SK-N-SH (cell line): ENCODE results near the gene IFITM1.

Experiments used
- EP300 ChIP-seq, 2 experiments: IDR thresholded peaks; 2 replicates each; pipeline versions ENCODE4 v1.4.0 to v1.6.1; 2012; ENCODE audit warnings: borderline replicate concordance in 1 of 2, low read depth in 1 of 2, low read length in 1 of 2
- SMC3 ChIP-seq: IDR thresholded peaks from 2 replicates; pipeline ENCODE4 v1.6.1; 2012; ENCODE audit warnings: low read depth, low read length, improper control_type of control experiment
- TF ChIP-seq, protein P1 (sequence below): IDR thresholded peaks from 2 replicates; pipeline ENCODE4; 2012
- TF ChIP-seq, protein P2 (sequence below): fragments of 200-600 bp; sonication (generic); IDR thresholded peaks from 2 replicates; pipeline ENCODE4 v1.6.1; 2017; ENCODE audit warnings: antibody characterized with exemption, mild to moderate bottlenecking, moderate library complexity
- TF ChIP-seq, protein P3 (sequence below): IDR thresholded peaks from 2 replicates; pipeline ENCODE4 v1.4.0; 2012; ENCODE audit warnings: low read depth, borderline replicate concordance
- TF ChIP-seq, protein P4 (sequence below): IDR thresholded peaks from 2 replicates; pipeline ENCODE4 v1.6.1; 2012; ENCODE audit warnings: mild to moderate bottlenecking, low read depth, low read length, moderate library complexity

DNA sequence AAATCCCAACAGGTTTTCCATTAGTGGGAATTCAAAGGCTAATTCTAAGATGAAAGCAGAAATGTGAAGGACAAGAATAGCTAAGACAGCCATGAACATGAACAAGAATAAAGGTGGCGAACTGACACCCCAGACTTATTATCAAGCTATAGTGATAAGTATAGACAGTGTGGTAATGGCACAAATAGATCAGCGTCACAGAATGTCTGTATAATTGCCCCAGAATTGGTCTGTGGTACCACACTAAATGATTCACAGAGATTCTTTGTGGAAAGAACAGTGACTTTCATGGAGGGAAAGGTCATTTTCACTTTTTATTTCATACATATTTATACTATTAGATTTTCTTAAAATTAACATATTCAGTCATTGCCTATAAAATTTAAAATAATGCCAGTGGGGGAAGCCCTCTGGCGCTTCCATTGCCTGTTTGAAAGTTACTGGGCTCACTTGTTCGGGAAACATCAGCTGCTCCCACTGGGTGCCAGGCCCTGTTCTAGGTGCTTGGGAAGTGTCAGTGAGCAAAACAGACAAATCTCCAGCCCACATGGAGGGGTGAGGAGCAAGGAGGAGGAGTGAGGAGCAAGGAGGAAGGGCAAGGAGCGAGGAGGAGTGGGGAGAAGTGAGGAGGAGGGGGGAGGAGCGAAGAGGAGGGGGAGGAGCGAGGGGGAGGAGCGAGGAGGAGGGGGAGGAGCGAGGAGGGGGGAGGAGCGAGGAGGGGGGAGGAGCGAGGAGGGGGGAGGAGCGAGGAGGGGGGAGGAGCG lies 47.0 kb upstream of the IFITM1 start:
- TF ChIP-seq, protein P1, sequence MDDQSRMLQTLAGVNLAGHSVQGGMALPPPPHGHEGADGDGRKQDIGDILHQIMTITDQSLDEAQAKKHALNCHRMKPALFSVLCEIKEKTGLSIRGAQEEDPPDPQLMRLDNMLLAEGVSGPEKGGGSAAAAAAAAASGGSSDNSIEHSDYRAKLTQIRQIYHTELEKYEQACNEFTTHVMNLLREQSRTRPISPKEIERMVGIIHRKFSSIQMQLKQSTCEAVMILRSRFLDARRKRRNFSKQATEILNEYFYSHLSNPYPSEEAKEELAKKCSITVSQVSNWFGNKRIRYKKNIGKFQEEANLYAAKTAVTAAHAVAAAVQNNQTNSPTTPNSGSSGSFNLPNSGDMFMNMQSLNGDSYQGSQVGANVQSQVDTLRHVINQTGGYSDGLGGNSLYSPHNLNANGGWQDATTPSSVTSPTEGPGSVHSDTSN, result no peak
- TF ChIP-seq, protein P2, sequence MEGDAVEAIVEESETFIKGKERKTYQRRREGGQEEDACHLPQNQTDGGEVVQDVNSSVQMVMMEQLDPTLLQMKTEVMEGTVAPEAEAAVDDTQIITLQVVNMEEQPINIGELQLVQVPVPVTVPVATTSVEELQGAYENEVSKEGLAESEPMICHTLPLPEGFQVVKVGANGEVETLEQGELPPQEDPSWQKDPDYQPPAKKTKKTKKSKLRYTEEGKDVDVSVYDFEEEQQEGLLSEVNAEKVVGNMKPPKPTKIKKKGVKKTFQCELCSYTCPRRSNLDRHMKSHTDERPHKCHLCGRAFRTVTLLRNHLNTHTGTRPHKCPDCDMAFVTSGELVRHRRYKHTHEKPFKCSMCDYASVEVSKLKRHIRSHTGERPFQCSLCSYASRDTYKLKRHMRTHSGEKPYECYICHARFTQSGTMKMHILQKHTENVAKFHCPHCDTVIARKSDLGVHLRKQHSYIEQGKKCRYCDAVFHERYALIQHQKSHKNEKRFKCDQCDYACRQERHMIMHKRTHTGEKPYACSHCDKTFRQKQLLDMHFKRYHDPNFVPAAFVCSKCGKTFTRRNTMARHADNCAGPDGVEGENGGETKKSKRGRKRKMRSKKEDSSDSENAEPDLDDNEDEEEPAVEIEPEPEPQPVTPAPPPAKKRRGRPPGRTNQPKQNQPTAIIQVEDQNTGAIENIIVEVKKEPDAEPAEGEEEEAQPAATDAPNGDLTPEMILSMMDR, result no peak
- TF ChIP-seq SMC3, result no peak
- TF ChIP-seq, protein P3, sequence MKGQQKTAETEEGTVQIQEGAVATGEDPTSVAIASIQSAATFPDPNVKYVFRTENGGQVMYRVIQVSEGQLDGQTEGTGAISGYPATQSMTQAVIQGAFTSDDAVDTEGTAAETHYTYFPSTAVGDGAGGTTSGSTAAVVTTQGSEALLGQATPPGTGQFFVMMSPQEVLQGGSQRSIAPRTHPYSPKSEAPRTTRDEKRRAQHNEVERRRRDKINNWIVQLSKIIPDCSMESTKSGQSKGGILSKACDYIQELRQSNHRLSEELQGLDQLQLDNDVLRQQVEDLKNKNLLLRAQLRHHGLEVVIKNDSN, result no peak
- TF ChIP-seq, protein P4, sequence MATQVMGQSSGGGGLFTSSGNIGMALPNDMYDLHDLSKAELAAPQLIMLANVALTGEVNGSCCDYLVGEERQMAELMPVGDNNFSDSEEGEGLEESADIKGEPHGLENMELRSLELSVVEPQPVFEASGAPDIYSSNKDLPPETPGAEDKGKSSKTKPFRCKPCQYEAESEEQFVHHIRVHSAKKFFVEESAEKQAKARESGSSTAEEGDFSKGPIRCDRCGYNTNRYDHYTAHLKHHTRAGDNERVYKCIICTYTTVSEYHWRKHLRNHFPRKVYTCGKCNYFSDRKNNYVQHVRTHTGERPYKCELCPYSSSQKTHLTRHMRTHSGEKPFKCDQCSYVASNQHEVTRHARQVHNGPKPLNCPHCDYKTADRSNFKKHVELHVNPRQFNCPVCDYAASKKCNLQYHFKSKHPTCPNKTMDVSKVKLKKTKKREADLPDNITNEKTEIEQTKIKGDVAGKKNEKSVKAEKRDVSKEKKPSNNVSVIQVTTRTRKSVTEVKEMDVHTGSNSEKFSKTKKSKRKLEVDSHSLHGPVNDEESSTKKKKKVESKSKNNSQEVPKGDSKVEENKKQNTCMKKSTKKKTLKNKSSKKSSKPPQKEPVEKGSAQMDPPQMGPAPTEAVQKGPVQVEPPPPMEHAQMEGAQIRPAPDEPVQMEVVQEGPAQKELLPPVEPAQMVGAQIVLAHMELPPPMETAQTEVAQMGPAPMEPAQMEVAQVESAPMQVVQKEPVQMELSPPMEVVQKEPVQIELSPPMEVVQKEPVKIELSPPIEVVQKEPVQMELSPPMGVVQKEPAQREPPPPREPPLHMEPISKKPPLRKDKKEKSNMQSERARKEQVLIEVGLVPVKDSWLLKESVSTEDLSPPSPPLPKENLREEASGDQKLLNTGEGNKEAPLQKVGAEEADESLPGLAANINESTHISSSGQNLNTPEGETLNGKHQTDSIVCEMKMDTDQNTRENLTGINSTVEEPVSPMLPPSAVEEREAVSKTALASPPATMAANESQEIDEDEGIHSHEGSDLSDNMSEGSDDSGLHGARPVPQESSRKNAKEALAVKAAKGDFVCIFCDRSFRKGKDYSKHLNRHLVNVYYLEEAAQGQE, result no peak
- TF ChIP-seq EP300 (IDR thresholded peaks at IDR 0.05; ENCODE audit: borderline replicate concordance in 1 of 2, low read depth in 1 of 2, low read length in 1 of 2), result no peak
